ENCODE data around the gene NRIP1.
"Not testable (repeated sequence)": the region's sequence is repeated elsewhere in the genome, so short reads cannot be mapped to it uniquely, and the experiment has no call there.

NRIP1 gene

DNA sequence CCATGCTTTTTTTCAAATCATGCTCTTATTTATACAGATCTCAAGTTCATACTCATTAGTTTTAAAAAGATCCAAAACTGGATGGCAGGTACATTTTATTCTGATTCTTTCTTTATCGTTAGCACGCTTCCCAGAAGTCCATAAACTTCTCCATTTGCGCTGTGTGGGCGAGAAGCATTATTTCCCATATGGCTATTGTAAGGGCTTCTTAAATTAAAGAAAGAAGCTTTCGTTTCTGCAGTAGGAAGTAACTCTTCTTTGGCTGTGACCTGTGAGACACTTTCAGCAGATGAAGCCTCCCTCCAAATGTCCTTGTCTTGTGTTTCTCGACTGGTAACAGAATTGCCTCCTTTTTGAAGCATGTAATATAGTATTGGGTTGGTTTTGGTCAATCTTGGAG is 100.2 kb downstream of the NRIP1 start:
- DNase-seq = no peak

DNA sequence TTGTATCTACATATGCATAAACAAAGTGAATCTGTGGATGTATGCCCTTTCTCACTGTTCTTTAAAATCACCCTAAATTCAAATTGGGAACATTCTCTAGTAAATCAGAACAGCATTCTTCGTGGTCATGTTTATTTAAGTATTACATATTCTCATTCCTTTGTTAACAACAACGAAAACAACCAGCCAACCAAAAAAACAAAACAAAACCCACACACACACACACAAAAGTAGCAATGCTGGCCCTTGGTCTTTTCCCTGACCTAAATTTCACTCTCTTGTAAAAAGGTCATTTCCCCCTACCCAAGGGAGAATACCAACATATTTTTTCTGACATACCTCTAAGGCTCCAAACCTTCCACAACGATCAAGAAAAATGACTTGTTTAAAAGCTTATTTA is 102.6 kb downstream of the NRIP1 start:
- DNase-seq = no peak

DNA sequence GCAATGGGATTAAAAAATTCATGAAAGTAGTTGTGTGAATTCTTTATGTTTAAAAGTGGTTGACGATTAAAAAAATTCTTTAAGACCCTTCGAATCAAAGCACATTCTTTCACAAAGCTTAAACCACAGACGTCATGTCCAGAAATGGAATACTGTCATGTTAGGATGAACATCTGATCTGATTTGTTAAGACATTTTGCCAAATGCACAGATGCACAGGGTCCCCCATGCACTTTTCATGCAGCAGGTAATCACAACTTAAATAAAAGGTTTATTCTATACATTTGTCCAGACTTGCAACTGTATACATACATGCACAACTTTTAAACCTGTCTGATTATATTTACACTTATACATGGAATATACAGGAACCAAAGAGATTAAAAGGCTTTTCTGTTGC is 103.3 kb downstream of the NRIP1 start:
- DNase-seq = no peak

DNA sequence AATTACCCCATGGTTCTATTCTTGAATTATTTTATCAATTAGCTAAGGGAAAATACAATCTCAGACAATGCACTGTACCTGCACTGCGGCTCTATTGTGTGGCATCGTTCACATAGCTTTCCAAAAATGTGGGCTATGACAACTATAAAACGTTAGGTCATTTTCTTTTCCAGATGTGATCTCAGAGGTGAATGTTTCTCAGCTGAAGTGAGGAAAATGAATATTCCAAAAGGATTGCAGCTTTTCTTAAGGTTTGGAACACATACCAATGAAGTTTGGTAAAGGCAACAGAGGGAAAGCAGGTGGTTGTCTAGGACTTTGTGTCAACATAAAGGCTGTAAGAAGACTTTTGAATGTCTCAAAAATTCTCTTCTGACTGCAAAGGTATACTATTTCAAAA is 105.5 kb downstream of the NRIP1 start:
- no peak for DNase-seq

DNA sequence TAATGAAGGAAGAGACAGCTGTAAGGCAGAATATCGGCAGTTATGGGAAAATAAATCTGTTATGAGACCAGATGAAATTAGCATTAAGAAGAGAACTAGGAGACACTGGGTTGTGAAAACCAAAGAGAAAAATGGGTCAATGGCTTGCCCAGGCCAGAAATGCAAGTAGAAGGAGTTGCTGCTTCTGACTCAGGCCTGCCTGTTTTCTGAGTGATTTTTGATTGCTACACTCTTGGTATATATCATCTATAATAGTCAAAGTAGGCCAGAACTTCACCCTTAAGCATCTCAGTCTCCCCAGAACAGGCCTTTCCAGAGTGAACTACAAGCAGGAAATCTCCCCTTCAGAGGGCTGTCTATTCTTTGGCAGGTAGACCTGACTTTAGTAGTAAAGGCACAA is 107.0 kb downstream of the NRIP1 start:
- DNase-seq = no peak

DNA sequence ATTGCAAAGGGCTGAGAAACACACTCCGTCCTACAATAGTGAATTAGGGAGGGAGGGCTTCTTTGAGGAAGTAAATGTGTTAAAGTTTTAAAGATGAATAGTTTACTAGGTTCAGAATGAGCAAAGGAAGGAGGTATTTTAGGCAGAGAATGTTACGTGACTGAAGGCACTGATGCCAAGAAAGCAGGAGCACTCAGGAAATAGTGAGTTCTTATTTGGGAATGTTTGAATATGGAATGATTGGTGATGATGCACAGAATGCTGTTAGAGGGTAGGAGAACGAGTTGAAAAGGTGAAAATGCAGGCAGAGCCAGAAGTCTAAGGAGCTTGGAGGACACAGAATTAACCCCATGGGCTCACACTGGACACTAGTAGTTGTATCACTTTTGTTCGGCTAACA is 108.0 kb downstream of the NRIP1 start:
- DNase-seq = no peak

DNA sequence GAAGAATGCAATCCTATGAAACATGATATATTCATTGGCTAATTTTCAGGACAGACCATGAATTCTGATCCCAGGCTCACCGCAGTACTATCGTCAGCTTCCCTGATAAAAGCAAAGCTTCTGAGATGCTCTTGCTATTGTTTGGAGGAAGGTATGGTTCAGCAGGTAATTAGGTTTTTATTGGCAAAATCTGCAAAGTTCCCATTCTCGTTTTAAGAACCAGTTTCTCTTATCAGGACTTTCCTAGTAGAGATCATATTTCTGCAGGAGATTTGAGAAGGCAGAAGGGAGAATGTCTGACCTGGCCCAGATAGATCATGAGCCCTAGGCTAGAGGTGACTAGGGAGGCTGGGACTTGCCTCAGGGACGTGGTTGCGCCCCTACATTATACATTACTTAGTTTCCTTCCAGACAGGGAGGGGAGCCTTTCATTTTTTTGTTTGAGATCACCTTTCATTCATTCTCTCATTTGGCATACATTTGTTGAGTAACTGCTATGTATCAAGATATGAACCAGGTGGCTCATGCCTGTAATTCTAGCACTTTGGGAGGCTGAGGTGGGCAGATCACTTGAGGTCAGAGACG is 108.8 kb downstream of the NRIP1 start:
- no peak for DNase-seq

DNA sequence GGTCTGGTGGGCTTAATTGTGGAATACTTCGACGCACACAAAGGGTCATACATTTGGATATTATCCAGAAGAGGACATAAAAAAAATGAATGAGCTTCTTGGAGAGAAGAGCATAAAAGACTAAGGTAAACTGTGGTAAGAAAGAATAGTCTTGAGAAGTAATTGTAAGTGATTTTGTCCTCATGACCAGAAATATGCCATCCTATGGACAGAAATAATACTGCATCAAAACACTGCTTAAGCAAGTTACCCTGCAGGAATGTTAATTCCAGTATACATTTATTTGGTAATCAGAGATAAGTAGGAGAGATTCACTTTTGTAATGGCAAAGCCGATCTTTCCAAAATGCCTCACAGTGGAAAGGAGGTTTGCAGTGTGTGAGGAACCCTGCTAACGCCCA is 111.9 kb downstream of the NRIP1 start:
- DNase-seq = no peak

DNA sequence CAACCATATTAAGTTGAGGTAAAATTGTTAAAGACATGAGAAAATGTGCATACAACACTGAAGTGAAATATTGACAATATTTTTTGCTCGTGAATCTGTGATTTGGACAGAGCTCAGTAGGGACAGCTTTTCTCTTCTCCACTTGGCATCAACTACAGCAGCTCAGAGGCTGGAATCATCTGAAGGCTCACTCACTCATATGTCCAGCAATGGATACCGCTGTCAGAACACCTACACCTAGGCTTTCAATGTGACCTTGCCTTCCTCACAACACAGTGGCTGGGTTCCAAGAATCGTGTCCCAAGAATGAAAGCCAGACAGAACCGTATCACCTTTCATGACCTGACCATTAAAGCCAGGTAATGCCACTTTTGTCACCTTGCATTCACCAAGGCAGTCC is 115.2 kb downstream of the NRIP1 start:
- no peak for DNase-seq

DNA sequence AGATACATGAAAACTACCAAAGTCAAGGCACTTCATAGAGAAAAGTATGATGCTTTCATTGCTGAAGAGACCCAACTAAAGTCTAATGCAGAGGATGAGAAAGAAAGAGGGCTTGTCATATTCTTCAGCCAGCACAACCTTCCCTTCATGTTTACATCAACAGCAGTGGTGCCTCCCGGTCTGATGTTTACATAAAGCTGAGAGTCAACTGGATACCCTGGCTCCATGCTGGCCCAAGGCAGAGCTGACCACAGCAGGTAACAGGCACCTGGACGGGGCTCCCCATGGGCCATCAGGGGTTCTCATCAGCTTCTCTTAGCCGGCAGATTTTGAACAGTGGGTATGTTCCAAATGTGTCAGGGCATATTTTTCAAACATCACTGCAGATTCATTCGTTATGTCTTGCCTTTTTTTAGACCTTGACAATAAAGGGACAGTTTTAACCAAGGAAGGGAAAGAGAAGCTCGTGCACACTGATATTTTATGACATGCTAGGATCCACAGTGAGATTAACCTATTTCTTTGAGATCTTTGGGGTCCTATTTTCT is 117.1 kb downstream of the NRIP1 start:
- DNase-seq = no peak

DNA sequence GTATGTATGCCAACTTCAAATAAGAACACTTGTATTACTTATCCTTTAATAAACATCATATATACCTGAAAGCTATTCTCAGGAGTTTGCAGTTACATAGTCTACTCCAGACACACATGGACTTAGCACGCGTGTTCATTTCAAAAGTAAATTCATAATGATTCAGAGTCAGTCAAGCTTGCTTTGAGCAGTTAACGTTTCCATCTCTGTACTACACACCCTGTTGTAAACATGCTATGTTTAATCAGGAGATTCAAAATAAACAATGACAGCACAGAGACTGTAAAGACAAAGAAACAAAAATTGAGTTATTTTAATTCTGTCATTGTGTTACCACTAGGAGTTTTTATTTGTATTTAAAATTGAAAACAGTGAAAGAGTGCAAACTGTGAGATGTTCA is 119.6 kb downstream of the NRIP1 start:
- DNase-seq = no peak

DNA sequence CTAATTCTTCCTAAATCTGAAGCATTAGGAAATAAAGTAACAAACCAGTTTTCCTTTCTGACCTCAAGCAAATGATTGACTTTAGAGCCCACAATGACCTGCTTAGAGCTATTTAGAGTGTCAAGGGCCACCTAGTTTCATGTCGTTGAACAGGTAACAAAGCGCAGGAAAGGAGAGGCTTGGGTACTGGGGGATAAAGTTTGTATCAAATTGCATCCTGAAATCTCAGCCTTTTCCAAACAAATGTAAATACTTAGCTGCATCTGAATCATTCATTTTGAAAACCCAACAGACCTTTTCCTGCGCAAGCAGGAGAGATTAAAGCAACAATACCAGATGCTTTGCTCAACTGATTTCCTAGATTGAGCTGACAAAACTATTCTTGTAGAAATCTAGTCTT is 121.2 kb downstream of the NRIP1 start:
- no peak for DNase-seq

DNA sequence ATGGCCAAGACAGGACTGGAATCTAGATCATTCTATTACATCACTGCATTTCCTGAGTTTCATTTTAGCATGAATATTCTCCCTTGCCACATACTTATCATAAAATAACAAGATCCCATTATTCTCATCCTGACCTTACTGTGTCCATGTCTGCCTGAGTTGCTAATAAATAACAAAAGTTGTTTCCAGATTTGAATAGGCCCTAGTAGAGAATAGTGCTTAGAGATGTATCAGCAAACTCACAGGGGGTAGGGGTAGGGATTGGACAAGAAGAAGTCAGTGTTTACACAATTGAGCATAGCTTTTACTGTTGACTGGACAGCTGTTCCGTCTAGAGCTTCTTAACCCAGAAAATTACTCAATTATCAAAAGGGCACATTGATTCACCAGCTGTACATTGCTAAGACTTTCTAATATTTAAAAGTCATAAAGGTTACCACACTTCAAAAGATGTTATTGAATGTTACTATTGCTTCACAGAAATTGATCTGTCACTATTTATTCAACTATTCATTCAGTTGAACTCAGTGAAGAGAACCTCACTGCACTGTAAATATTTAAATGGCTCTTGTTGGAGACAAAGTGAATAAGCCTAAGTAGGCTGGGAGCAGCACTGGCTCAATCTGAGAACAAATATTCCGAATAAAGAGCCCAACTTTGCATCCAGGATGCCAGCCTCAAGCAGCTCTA is 121.9 kb downstream of the NRIP1 start:
- DNase-seq = no peak

DNA sequence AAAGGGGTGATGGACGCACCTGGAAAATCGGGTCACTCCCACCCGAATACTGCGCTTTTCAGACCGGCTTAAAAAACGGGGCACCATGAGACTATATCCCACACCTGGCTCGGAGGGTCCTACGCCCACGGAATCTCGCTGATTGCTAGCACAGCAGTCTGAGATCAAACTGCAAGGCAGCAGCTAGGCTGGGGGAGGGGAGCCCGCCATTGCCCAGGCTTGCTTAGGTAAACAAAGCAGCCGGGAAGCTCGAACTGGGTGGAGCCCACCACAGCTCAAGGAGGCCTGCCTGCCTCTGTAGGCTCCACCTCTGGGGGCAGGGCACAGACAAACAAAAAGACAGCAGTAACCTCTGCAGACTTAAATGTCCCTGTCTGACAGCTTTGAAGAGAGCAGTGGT is 137.5 kb downstream of the NRIP1 start:
- not testable (repeated sequence) for DNase-seq

DNA sequence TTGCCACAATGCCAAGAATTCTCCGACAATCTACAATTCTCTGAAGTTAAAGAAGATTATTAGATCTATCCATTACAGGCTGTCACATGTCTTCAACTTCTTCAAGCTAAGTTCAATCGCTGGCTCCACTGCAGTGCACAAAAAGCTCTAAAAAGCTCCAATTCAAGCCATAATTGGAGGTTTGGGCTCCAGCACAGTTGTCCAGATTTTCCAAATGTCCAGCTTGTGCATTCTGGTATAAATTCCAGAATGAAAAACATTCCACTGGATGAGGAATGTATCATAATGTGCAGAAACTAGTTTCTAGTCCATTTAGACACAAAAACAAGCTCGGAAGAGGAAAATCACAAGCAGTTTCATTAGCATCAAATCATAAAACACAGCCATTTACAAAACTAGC is 138.6 kb downstream of the NRIP1 start:
- DNase-seq = no peak

DNA sequence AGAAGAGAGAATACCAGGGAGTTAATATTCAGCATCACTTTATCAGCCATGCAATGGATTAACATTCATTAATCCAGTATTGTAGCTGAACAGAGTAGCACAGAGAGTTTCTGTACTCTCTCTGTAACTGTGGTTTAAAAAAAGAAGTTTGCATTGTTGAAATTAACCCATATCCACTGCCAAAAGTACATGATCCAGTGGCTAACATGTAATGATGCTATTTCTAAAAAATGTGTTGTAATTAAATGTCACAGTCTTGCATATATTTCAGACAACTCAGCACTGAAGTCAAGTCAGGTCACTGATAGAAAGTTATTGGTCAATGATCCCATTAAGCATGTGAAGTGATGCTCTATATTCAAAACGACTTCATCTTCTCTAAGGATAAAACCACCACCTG is 141.3 kb downstream of the NRIP1 start:
- no peak for DNase-seq

DNA sequence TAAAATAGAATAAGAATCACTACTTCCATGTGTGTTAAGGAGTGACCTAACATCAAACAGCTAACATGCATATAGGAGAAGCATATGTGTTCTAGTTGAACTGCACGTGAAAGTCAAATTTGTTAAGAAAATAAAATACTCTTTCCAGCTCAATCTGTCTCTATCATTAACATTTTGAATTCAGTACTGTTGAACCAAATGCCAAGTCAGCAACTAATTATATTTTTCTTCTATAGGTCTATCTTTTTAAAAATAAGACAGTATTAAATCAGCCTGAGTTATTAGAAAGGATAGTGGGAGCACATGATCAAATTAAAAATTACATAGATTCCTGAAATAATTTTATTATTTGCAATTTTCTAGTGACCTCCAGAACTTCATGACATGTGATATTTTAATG is 141.8 kb downstream of the NRIP1 start:
- no peak for DNase-seq

DNA sequence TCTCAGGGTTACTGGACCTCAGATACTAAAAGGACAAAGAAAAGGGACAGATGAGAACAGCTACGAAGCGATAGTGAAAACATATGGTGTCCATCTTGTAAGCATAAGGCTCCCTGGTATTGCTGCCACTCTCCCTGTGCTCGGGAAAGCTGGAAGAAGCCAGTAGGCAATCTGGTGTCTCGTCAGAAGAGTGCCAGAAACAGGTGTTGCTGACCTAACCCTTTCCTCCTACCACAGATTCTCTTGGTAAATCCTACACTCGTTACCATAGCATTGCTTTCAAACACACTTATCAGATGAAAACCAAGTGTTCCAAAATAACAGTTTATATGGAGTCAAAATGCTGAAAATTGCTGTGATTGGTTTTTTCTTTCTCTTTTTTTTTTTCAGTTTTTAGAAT is 146.3 kb downstream of the NRIP1 start:
- DNase-seq = no peak

DNA sequence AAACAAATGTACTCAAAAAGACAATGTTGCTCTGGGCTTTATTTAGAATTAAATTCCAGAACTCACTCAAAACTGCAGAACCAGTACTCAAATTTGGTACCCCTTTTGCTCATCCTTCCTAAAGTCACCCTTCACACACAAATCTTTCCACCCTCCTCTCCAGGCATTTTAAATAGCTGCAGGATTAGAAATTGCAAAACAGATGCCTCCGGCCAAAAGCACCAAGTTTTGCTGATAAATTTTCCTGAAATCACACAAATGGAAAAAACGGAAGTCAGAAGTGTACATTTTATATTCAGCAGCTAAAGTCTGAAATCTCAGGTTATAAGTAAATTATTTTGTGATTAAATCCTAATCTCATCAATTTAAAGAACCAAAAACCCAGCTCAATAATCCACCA is 147.0 kb downstream of the NRIP1 start:
- no peak for DNase-seq

DNA sequence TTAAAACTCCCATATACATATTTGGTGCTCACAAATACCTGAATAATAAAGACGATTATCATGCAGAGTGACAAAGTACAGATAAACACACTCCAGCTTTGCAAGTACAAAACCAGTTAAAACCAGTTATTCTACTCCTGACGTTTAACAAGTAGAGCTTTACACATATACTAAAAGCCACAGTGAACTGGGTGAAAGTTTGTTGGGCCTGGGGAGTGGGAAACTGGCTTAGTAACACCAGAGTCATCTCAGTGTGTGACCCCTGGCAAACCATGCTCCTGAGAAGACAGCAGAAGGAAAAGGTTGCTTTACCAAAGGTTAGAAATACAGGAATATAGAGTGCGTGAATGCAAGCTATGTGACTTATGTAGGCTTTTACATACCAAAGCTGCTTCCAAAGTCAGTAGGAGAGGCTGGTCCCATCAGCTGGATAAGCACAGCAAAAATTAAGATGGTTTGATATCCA is 148.1 kb downstream of the NRIP1 start:
- DNase-seq = no peak

DNA sequence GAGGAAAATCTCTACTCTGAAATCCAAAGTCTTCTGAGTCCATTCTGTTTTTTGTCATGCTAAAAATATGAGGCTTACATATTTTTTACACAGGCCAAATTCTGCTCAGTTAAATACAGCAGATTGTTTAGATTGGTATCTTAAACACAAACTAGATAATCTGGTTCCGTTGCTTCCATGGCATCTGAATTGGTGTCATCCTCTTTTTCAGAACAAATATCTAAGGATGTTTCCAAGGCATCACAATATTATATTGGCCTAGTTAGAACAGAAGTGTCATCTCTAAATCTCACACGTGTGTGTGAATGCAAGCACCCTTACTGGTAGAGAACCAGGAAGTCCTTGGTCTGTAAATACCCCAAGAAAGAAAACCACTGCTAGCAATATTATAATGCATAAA is 151.2 kb downstream of the NRIP1 start:
- DNase-seq = no peak

DNA sequence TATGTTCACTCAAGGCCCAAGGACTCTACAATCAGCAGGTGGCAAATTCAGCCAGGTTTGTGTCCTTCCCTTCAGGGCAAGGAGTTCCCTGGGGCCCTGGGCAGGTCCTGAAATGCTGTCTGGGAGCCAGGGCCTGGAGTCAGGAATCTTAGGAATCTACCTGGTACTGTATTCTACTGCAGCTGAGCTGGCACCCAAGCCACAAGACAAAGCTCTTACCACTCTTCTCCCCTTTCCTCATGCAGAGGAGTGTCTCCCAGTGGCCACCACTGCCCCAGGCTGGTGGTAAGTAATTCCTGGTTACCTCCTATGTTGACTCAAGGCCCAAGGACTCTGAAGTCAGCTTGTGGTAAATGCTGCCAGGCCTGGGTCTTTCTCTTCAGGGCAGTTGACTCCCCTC is 153.4 kb downstream of the NRIP1 start:
- no peak for DNase-seq

All from CD4-positive, alpha-beta T cell treated with Interleukin-17A for 1 hour (primary cell).